GM23338 (cell line): ENCODE results near the gene NCOA7. TPM values are rescaled to one million over a fixed set of nuclear protein-coding genes. Genes with fewer than 3 reads are reported as not detected.

Experiments used
- ATAC-seq: fragments of 200-7000 bp; cut with Tn5 transposase; 3 replicates; pipeline ENCODE4 v1.9.1; 2020
- DNase-seq: peaks from one replicate; pipeline ENCODE4 v3.0.0-alpha.2; 2015; ENCODE audit warnings: low spot score
- H2AFZ ChIP-seq: fragments of 200-600 bp; sonication (generic); 2 replicates; pipeline ENCODE4 v1.8.0; 2016; ENCODE audit warnings: antibody characterized with exemption, mild to moderate bottlenecking, moderate library complexity
- H3F3A ChIP-seq: fragments of 200-600 bp; sonication (generic); replicated peaks from 2 replicates; pipeline ENCODE4 v1.8.0; 2017; ENCODE audit warnings: antibody characterized with exemption, mixed run types, low read depth
- H3K27ac ChIP-seq: fragments of 200-600 bp; sonication (generic); 2 replicates; pipeline ENCODE4 v1.6.1; 2016; ENCODE audit warnings: low read depth
- H3K27me3 ChIP-seq: fragments of 200-600 bp; sonication (generic); 2 replicates; pipeline ENCODE4 v1.8.0; 2016; ENCODE audit warnings: mild to moderate bottlenecking, mixed run types, moderate library complexity; ENCODE audit not compliant: insufficient read depth
- H3K36me3 ChIP-seq: fragments of 200-600 bp; sonication (generic); 2 replicates; pipeline ENCODE4 v1.8.0; 2016; ENCODE audit warnings: mild to moderate bottlenecking; ENCODE audit not compliant: insufficient read depth
- H3K4me1 ChIP-seq: fragments of 200-600 bp; sonication (generic); 2 replicates; pipeline ENCODE4 v1.8.0; 2016; ENCODE audit warnings: mild to moderate bottlenecking, moderate library complexity; ENCODE audit not compliant: insufficient read depth
- H3K4me2 ChIP-seq: fragments of 200-600 bp; sonication (generic); 2 replicates; pipeline ENCODE4 v1.7.1; 2017; ENCODE audit warnings: mixed run types
- H3K4me3 ChIP-seq: fragments of 200-600 bp; sonication (generic); 2 replicates; pipeline ENCODE4 v1.6.1; 2016; ENCODE audit warnings: mixed run types
- H3K79me2 ChIP-seq: fragments of 200-600 bp; sonication (generic); replicated peaks from 2 replicates; pipeline ENCODE4 v1.8.0; 2017; ENCODE audit warnings: mild to moderate bottlenecking; ENCODE audit not compliant: insufficient read depth
- H3K9me2 ChIP-seq: fragments of 200-600 bp; sonication (generic); 2 replicates; pipeline ENCODE4 v1.8.0; 2017; ENCODE audit not compliant: insufficient read depth
- H4K20me1 ChIP-seq: fragments of 200-600 bp; sonication (generic); replicated peaks from 2 replicates; pipeline ENCODE4 v1.8.0; 2017; ENCODE audit warnings: mild to moderate bottlenecking; ENCODE audit not compliant: insufficient read depth
- H3K27ac Mint-ChIP-seq: 2 replicates; pipeline ENCODE4 v1.8.0; 2020; ENCODE audit warnings: inconsistent platforms, mild to moderate bottlenecking, moderate library complexity, mixed read lengths
- H3K27me3 Mint-ChIP-seq: 3 replicates; pipeline ENCODE4 v1.8.0; 2022; ENCODE audit warnings: low read depth, mild to moderate bottlenecking, moderate library complexity, mixed read lengths, inconsistent platforms; ENCODE audit not compliant: insufficient read depth, poor library complexity
- H3K36me3 Mint-ChIP-seq: 3 replicates; pipeline ENCODE4 v1.8.0; 2021; ENCODE audit warnings: low read depth, mild to moderate bottlenecking, inconsistent platforms, moderate library complexity, mixed read lengths
- H3K4me1 Mint-ChIP-seq: 3 replicates; pipeline ENCODE4 v1.8.0; 2020; ENCODE audit warnings: mild to moderate bottlenecking, inconsistent platforms, mixed read lengths
- H3K4me3 Mint-ChIP-seq: 3 replicates; pipeline ENCODE4 v1.8.0; 2021; ENCODE audit warnings: moderate library complexity, mild to moderate bottlenecking, inconsistent platforms, mixed read lengths
- H3K9me3 Mint-ChIP-seq: 3 replicates; pipeline ENCODE4 v1.8.0; 2020; ENCODE audit warnings: moderate library complexity, mild to moderate bottlenecking, inconsistent platforms, mixed read lengths
- CREB1 ChIP-seq: fragments of 250-450 bp; sonication (Bioruptor Pico); IDR thresholded peaks from 2 replicates; pipeline ENCODE4 v1.5.0; 2020; ENCODE audit warnings: low read depth, mild to moderate bottlenecking, moderate library complexity
- EZH2phosphoT487 ChIP-seq: fragments of 200-600 bp; sonication (generic); IDR thresholded peaks from one replicate; pipeline ENCODE4 v1.8.1; 2018; ENCODE audit warnings: antibody characterized with exemption; ENCODE audit not compliant: unreplicated experiment
- NANOG ChIP-seq: IDR thresholded peaks from 2 replicates; pipeline ENCODE4 v1.6.1; 2016; ENCODE audit warnings: antibody characterized with exemption, borderline replicate concordance
- STAT1 ChIP-seq: IDR thresholded peaks from one replicate; pipeline ENCODE4 v1.6.1; 2016; ENCODE audit warnings: antibody characterized with exemption; ENCODE audit not compliant: unreplicated experiment
- ZNF114 ChIP-seq: fragments of 250-450 bp; sonication (Bioruptor Pico); IDR thresholded peaks from 2 replicates; pipeline ENCODE4 v1.5.0; 2020; ENCODE audit warnings: mild to moderate bottlenecking, moderate library complexity
- polyA plus RNA-seq: library from polyadenylated mRNA; unstranded; fragments of >200 nt; fragmentation: Nextera tagmentation; extraction: Ambion mirVana; gene quantifications from 2 replicates; pipeline ENCODE4 v1.2.1, GENCODE V29; 2016
- total RNA-seq: library from RNA; depleted of rRNA; stranded (reverse); fragments of >200 nt; shearing (Covaris generic); gene quantifications from 2 replicates; pipeline ENCODE4 v1.2.3, GENCODE V29; 2014
- TF ChIP-seq, protein P1 (sequence below): IDR thresholded peaks from one replicate; pipeline ENCODE4 v1.6.1; 2018; ENCODE audit warnings: antibody characterized with exemption; ENCODE audit not compliant: unreplicated experiment
- TF ChIP-seq, protein P2 (sequence below): IDR thresholded peaks from 2 replicates; pipeline ENCODE4 v1.6.1; 2016; ENCODE audit warnings: antibody characterized with exemption
- TF ChIP-seq, protein P3 (sequence below): fragments of 250-450 bp; sonication (Bioruptor Pico); IDR thresholded peaks from 2 replicates; pipeline ENCODE4 v1.5.0; 2020; ENCODE audit warnings: mild to moderate bottlenecking, moderate library complexity

Gene NCOA7
- total and polyA plus RNA-seq, 2 experiments from 2014 or later, result 9.3 to 15.7 TPM

DNA sequence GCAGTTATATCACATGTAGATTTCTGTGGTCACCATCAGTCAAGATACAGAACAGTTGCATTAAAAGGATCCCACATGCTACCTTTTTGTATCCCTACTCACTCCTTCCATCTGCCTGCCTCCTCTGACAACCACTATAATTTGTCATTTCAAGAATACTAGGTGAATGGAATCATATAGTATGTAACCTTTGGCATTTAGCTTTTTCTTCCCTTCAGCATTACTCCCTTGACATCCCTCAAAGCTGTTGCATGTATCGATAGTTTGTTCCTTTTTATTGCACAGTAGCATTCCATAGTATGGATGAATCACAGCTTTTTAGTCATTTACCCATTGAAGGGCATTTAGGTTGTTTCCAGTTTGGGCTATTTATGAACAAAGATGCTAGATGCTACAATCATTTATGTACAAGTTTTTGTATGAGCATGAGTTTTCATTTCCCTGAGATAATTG, 26.1 kb downstream of the NCOA7 start:
- H3K4me3 Mint-ChIP-seq, result no peak overlapping the region
- Histone ChIP-seq H3K9me2 (peaks cover 4% of the 10 kb centered on the region; the same call in 1 of the 2 replicates), H3K4me3 (no peak overlapping the region), H3K36me3 (no peaks in the 10 kb centered on the region), H3K4me1 (no peaks in the 10 kb centered on the region), H3F3A (no peaks in the 10 kb centered on the region), H2AFZ (no peak overlapping the region), H3K27ac (no peak overlapping the region), H3K79me2 (no peaks in the 10 kb centered on the region), H3K27me3 (no peaks in the 10 kb centered on the region), H3K4me2 (no peak overlapping the region), H4K20me1 (no peaks in the 10 kb centered on the region)
- H3K36me3 Mint-ChIP-seq, result no peaks in the 10 kb centered on the region
- H3K27ac Mint-ChIP-seq, result no peak overlapping the region
- TF ChIP-seq STAT1 (no peak), CREB1 (CRISPR knock-in tag) (no peak), ZNF114 (CRISPR knock-in tag) (no peak), EZH2phosphoT487 (no peak), NANOG (no peak)
- TF ChIP-seq, protein P1, sequence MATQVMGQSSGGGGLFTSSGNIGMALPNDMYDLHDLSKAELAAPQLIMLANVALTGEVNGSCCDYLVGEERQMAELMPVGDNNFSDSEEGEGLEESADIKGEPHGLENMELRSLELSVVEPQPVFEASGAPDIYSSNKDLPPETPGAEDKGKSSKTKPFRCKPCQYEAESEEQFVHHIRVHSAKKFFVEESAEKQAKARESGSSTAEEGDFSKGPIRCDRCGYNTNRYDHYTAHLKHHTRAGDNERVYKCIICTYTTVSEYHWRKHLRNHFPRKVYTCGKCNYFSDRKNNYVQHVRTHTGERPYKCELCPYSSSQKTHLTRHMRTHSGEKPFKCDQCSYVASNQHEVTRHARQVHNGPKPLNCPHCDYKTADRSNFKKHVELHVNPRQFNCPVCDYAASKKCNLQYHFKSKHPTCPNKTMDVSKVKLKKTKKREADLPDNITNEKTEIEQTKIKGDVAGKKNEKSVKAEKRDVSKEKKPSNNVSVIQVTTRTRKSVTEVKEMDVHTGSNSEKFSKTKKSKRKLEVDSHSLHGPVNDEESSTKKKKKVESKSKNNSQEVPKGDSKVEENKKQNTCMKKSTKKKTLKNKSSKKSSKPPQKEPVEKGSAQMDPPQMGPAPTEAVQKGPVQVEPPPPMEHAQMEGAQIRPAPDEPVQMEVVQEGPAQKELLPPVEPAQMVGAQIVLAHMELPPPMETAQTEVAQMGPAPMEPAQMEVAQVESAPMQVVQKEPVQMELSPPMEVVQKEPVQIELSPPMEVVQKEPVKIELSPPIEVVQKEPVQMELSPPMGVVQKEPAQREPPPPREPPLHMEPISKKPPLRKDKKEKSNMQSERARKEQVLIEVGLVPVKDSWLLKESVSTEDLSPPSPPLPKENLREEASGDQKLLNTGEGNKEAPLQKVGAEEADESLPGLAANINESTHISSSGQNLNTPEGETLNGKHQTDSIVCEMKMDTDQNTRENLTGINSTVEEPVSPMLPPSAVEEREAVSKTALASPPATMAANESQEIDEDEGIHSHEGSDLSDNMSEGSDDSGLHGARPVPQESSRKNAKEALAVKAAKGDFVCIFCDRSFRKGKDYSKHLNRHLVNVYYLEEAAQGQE, result no peak
- TF ChIP-seq, protein P2, sequence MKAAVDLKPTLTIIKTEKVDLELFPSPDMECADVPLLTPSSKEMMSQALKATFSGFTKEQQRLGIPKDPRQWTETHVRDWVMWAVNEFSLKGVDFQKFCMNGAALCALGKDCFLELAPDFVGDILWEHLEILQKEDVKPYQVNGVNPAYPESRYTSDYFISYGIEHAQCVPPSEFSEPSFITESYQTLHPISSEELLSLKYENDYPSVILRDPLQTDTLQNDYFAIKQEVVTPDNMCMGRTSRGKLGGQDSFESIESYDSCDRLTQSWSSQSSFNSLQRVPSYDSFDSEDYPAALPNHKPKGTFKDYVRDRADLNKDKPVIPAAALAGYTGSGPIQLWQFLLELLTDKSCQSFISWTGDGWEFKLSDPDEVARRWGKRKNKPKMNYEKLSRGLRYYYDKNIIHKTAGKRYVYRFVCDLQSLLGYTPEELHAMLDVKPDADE, result no peak
- TF ChIP-seq, protein P3, sequence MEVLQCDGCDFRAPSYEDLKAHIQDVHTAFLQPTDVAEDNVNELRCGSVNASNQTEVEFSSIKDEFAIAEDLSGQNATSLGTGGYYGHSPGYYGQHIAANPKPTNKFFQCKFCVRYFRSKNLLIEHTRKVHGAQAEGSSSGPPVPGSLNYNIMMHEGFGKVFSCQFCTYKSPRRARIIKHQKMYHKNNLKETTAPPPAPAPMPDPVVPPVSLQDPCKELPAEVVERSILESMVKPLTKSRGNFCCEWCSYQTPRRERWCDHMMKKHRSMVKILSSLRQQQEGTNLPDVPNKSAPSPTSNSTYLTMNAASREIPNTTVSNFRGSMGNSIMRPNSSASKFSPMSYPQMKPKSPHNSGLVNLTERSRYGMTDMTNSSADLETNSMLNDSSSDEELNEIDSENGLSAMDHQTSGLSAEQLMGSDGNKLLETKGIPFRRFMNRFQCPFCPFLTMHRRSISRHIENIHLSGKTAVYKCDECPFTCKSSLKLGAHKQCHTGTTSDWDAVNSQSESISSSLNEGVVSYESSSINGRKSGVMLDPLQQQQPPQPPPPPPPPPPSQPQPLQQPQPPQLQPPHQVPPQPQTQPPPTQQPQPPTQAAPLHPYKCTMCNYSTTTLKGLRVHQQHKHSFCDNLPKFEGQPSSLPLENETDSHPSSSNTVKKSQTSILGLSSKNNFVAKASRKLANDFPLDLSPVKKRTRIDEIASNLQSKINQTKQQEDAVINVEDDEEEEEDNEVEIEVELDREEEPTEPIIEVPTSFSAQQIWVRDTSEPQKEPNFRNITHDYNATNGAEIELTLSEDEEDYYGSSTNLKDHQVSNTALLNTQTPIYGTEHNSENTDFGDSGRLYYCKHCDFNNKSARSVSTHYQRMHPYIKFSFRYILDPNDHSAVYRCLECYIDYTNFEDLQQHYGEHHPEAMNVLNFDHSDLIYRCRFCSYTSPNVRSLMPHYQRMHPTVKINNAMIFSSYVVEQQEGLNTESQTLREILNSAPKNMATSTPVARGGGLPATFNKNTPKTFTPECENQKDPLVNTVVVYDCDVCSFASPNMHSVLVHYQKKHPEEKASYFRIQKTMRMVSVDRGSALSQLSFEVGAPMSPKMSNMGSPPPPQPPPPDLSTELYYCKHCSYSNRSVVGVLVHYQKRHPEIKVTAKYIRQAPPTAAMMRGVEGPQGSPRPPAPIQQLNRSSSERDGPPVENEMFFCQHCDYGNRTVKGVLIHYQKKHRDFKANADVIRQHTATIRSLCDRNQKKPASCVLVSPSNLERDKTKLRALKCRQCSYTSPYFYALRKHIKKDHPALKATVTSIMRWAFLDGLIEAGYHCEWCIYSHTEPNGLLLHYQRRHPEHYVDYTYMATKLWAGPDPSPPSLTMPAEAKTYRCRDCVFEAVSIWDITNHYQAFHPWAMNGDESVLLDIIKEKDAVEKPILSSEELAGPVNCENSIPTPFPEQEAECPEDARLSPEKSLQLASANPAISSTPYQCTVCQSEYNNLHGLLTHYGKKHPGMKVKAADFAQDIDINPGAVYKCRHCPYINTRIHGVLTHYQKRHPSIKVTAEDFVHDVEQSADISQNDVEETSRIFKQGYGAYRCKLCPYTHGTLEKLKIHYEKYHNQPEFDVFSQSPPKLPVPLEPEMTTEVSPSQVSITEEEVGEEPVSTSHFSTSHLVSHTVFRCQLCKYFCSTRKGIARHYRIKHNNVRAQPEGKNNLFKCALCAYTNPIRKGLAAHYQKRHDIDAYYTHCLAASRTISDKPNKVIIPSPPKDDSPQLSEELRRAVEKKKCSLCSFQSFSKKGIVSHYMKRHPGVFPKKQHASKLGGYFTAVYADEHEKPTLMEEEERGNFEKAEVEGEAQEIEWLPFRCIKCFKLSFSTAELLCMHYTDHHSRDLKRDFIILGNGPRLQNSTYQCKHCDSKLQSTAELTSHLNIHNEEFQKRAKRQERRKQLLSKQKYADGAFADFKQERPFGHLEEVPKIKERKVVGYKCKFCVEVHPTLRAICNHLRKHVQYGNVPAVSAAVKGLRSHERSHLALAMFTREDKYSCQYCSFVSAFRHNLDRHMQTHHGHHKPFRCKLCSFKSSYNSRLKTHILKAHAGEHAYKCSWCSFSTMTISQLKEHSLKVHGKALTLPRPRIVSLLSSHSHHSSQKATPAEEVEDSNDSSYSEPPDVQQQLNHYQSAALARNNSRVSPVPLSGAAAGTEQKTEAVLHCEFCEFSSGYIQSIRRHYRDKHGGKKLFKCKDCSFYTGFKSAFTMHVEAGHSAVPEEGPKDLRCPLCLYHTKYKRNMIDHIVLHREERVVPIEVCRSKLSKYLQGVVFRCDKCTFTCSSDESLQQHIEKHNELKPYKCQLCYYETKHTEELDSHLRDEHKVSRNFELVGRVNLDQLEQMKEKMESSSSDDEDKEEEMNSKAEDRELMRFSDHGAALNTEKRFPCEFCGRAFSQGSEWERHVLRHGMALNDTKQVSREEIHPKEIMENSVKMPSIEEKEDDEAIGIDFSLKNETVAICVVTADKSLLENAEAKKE (CRISPR knock-in tag), result no peak
- H3K9me3 Mint-ChIP-seq, result no peaks in the 10 kb centered on the region
- H3K27me3 Mint-ChIP-seq, result peaks cover 3% of the 10 kb centered on the region
- ATAC-seq, result no peak
- no peak for DNase-seq
- H3K4me1 Mint-ChIP-seq, result peaks cover 6% of the 10 kb centered on the region; the same call in 2 of the 3 replicates
